ENCODE results near the gene FAM174C. TPM values are rescaled to one million over a fixed set of nuclear protein-coding genes. Genes with fewer than 3 reads are reported as not detected.

The FAM174C gene
- polyA plus RNA-seq, 1 donor: 13.7 TPM

DNA sequence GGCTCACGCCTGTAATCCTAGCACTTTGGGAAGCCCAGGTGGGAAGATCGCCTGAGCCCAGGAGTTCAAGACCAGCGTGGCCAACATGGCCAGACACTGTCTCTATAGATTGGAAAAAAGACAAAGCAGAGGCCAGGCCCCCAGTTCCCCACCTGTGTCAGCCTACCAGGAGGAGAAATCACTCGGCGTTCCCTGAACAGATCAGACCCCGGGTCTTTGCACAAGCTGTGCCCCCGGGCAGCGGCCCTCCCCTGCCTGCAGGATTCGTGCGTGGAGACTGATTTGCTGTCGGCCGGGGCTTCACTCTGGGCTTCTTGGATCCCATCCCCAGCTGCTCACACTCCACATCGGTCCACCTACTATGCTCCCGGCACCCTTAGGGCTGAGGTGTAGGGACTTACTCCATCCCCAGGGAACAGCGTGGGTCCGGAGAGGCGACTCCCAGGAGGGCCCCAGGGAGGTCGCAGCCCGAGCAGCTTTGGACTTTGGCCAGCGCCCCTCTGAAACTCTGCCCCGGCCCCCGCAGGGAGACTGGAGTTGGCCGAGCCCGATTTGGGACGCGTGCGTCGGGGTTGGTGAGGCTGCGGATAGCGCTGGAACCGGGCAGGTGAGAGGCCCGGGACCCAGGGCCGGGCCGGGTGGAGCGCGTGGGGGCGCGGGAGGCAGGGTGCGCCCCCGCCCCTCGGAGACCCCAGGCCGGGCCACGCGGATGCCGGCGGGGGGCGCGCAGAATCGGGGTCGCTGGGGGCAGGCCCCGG lies 9.8 kb downstream of the FAM174C start:
- no peak for DNase-seq (ENCODE audit: low read depth)

DNA sequence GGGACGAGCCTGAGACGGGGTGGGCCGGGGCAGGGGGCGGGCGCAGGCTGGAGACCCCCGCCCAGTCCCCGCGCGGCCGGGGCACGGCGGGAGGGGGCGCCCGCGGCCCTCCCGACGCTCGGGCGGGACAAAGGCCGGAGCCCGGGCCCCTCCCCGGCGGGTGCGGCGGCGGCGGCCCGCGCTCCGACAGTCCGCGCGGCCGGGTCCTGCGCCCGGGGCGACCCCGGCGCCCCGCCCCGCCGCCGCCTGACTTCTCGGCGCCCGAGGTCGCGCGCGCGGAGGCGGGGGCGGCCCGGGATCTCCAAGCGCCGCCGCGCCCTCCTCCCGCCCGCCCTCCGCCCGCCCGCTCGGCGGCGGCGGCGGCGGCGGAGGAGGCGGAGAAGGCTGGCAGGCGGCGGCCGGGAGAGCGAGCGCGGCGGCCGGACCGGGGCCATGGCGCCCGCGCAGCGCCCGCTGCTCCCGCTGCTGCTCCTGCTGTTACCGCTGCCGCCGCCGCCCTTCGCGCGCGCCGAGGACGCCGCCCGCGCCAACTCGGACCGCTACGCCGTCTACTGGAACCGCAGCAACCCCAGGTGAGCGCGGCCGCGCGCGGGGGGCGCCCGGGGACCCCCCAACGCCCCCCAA lies 10.5 kb downstream of the FAM174C start, which contains the start of gene EFNA2:
EFNA2 (plus strand) TSS at position 137 of the 624 bp plus-strand sequence; CDS start at position 433, 296 bp downstream.
- DNase-seq (ENCODE audit: low read depth): no peak

DNA sequence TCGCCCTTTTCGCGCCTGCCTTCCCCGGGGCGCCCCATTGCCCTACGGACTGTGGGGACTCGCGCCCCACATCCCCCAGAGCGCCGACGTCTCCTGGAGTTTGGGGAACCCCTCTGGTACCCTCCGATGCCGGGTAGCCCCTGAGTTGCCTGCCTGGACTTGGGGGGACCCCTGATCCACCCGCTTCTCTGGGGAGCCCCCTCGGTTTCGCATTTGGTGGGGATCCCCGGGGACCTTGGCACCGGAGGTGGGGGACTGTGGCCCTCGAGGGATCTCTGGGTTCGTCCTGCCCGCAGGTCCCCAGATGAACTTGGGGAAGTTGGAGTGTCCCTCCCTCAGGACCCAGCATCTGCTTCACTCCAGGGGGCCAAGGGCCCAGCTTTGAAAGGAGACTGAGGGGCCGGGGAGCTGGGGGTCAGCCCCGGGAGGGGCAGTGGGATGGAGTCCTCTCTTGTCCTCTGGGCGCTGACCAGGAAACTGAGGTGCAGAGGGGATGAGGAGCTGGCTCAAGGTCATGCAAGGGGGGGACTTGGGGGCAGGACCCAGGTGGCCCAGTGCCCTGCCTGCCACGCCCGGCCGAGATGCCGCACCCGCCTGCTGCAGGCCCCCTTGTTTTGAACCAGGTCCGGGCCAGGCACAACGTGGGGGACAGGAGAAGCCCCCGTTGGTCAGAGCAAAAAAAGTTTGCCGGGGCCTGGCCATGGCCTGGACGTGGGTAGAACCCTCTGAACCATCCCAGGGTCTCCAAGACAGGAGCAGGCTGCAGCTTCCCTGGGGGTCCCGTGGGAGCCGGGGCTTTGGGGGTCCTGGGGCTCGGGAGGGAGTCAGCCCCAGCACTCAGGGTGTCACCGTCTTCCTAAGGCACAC lies 11.4 kb downstream of the FAM174C start:
- DNase-seq (ENCODE audit: low read depth): no peak

DNA sequence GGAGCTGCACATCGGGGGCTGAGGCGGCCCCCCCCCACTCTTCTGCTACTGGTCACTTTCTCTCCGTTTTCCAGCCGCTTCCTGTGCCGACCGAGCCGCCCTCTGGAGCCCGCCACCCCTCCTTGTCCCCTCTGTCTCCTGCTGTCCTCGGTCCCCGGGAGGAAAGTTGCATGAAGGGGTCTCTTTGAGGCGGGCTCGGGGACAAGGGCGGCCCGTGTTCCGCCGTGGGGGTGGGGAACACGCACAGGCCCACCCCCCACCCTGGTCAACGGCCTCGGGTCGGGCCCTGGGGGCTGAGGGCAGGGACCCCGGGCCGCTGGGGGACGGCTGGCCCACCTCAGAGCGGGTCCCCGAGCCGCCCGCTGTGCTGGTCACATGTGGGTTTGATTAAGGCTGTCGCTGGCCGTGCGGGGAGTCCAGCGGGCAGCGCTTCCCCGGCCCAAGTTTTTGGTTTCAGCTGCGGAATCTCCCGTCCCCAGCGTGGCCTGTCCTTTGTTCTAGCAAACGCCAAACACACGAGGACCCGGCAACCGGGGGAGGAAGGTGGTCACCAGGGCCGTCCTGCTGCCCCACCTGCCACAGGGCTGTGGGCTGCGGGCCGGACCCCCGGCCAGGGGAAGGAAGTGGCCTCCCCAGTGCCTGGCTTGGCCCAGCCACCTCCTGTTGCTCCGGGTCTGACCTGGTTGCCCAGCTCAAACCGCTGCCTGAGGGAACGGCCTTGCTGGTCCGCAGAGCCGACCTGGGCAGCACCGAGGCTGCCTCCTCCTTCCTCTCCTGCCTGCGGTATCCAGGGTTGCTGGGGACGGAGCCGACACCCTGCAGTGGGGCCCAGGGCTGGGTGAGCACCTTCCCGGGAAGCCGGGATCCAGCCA lies 12.3 kb downstream of the FAM174C start:
- no peak for DNase-seq (ENCODE audit: low read depth)

DNA sequence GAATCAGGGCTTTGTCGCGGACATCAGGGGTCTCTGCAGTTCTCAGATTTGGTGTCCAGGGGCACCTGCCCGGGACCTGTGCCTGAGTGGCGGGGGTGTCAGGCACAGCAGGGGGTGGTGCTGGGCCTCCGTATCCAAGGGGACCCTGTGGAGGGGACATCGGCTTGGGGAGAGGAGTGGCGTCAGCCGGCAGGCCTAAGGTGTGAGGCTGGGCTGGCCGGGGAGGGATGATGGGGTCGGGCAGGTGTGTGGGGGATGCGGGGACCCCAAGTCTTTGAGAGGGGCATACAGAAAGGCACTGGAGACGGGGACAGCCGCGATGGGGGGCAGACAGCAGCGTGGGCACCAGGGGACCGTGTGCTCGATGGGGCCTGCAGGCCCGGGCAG lies 12.9 kb downstream of the FAM174C start:
- no peak for DNase-seq (ENCODE audit: low read depth)

DNA sequence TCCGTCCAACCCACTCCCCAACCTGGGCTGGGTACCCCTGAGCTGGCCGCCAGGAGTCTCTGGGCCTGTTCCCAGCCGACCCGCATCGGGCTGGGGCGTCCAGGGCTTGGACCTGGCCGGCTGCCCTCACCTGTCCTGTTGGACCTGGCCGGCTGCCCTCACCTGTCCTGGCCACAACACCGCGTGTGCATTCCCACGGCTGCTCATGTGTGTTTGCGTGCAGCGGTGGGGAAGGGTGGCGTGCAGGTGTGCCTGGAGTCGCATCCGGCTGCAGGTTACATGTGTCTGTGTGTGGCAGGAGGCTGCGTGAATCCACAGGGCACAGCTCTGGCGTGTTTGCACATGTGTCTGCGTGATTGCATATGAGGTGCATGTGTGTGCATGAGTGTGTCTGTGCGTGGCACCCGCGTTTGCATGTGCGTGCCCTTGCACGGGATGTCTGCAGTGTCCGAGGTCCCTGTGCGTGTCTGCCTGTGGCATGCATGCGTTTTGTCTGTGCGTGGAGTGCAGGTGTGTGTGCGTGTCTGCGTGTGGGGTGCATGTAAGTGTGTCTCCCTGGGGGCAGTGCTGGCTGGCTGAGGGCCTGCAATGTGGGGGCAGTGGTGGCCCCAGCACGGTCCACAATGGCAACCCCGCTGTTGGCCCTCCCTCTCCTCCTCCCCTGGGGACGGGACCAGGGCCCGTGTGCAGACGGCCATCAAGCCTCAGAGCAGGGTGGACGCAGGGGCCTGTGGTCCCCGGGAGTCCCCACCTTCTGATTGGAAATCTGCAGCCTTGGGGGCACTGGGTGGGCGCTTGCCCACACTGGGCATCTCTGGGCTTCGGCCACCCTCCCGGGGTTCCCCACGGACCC lies 13.7 kb downstream of the FAM174C start:
- DNase-seq (ENCODE audit: low read depth): no peak

DNA sequence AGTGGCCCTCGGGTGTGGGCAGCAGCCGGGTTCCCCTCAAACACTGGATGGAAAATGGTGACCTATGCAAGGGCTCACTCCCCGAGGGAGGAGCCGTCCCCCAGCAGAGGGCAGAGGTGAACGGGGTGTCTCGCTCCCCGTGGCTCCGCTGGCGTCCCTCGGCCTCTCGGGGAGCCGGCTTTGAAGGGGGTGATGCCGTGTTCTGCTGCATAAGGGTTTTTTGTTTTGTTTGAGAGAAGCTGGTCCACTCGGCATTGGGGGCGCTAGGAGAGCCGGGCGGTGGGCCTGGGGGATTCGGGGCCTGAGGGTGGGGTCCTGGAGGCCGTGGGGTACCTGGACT lies 14.3 kb downstream of the FAM174C start:
- no peak for DNase-seq (ENCODE audit: low read depth)

DNA sequence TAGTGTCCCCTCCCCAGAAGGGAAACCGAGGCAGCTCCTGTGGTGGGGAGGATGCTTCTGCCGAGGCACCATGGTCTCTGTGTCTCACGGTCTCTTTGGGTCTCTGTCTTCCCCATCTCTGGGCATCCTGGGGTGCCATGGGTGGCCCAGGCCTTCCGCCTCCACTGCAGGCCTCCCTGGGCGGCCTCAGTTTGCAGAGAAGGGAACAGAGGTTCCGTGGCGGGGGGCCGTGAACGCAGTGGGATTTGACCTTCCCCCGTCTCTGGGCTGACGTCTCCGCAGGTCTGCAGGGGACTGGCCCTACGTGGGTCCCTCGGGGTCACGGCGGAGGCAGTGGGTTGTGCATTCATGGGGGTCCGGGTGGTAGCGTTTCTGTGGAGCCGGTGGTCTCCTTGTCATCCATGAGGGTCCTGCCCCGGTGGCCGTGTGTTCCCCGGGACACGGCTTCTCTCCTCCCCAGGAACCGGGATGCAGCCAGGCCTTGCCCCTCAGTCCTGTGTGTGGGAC lies 14.9 kb downstream of the FAM174C start:
- no peak for DNase-seq (ENCODE audit: low read depth)

DNA sequence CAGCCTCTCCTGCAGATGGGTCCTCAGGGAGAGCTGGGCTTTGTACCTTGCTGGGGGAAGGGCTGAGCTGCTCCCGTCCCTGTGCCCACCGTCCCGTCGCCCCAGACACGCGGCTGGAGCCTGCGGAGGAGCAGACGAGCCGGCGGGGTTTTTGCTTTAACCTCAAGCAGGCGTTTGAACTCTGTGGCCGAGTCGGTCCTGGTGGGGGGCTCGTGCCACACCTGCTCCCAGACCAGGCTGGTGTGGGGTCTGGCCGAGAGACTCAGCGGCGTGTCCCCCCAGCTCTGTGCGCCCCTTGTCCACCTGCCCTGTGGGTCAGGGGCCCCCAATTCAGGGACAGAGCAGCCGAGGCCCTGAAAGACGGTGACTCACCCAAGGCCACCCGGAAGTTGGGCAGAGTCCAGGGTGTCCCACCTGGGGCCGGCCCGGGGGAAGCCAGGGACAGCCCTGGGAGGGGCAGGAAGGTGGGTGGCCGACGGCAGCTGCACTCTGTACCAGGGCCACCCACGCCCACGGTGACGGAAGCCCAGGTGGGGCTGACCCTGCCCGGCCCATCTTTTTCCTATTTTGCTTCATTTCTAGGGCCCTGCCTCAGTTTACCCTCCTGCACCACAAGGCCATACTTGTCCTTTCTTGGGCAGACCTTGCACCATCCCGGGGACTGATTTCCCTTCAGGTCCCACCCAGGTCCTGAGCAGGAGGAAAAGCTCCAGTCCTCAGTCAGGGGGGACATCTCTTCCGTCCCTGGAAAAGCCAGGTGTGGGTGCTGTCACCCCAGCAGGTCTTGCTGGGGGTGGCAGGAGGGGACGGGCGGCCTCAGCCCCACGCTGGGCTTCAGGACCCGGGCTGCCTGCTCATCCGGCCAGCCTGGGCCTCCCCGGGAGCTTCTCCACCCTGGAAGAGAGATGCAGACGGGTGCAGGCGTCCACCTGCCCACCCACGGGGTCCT lies 15.6 kb downstream of the FAM174C start:
- DNase-seq (ENCODE audit: low read depth): no peak

DNA sequence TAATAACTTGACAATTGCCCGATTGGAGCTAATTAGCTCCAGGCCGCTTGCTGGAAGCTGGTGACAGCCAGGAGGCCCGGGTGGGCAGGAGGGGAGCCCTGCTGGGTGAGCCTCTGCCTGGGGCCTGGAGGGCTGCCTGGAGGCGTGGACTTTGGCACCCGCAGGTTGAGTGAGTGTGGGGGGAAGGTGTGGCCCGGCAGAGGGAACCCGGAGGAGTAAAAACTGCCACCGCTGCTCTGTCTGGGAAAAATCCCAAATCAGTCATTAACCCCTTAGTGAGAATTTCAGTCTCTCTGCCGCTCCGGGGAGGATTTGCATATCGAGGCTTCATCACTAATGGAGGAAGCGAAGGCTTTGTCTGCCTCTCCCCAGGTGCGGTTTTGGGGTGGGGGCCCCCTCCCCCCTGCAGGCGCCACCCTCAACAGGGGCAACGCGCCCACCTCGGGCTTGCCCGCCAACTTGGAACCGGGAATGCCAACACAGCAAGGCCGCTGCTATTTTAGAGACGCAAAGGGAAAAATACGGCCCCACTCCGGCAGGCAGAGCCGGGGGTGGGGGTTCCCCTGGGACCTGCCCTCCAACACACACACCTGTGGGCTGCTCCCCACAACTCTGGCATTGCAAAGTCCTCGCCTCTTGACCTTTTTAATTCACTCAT lies 16.6 kb downstream of the FAM174C start:
- DNase-seq (ENCODE audit: low read depth): no peak

DNA sequence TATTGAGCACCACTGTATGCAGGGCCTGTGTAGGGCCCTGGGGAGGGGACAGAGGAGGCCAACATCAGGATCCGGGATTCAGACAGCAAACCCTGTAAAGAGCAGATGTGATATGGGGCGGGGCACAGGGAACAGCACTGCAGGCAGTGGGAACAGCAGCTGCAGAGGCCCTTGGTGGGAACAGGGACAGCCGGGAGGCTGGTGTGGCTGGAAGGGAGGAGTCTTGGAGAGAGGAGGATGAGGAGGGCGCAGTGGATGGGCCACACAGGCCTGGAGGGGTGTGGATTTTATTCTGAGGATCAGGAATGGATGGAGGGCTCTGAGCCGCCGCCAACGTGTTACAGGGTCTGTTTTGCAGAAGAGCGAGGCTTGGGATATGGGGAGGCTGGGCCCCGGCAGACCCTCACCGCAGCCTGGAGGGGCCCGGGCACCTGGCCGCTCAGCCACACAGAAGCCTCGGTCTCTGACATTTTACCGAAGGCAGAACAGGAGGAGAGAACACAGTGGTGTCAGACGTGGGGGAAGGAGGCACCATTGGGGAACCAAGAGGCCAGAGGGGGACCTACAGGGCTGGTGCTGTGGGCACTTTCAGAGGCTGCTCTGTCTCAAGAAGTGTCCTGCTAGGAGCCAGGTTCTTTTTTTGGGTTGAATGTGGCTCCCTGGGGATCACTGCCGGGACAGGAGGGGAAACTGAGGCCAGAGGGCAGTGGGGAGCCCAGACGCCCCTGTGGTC lies 17.3 kb downstream of the FAM174C start:
- DNase-seq (ENCODE audit: low read depth): no peak

DNA sequence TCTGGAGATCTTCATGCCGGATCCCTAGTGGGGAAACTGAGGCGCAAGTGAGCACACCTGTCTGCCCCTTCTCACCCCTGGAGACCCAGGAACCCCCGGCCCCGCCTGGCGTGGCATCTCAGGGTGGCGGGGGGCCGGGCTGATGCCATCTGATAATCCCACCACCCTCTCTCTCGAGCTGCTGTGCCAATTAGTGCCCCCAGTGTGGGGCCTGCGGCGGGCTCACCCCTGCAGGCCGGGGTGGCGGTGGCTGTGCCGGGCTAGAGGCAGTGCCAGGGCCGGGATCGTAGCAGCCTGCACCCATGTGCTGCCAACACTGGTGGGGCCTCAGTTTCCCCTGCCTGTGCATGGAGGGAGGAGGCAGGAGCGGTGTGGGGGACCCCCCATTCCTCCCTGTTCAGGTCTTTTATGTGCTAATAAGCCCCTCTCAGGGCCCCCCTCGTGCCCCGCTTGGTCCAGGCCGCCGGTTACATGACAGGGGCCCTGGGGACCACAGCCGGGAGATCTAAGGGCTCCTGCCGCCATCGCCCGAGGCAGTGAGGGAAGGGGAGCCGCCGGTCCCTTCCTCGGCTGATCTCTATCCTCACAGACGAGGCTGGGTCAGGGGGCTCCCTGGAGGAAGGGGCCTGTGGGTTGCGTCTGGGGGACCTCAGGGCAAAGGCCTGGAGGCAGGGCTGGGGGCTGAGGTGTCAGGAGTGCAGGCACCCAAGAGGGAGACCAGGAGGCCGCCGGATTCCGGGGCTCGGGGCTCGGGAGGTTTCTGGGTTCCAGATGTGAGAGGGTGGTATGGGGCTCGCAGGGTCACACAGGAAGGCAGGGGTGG lies 18.7 kb downstream of the FAM174C start:
- DNase-seq (ENCODE audit: low read depth): no peak

DNA sequence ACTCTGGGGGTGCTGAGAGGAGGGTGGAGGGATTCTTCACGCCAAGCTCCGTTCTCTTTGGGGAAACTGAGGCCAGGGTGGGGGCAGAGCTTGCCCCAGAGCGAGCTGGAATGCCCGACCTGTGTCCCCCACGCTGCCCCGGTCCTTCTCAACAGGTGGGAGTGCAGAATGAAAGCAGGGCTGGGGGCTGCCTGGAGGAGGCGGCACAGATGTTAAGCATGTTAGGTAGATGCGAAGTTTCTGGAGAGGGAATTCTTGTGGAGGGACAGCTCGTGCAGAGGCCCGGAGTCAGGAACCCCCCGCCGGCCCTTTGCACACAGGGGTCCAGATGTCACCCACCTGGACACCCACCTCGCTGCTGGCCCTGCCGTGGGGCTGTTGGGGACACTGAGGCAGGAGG lies 19.4 kb downstream of the FAM174C start:
- DNase-seq (ENCODE audit: low read depth): no peak

DNA sequence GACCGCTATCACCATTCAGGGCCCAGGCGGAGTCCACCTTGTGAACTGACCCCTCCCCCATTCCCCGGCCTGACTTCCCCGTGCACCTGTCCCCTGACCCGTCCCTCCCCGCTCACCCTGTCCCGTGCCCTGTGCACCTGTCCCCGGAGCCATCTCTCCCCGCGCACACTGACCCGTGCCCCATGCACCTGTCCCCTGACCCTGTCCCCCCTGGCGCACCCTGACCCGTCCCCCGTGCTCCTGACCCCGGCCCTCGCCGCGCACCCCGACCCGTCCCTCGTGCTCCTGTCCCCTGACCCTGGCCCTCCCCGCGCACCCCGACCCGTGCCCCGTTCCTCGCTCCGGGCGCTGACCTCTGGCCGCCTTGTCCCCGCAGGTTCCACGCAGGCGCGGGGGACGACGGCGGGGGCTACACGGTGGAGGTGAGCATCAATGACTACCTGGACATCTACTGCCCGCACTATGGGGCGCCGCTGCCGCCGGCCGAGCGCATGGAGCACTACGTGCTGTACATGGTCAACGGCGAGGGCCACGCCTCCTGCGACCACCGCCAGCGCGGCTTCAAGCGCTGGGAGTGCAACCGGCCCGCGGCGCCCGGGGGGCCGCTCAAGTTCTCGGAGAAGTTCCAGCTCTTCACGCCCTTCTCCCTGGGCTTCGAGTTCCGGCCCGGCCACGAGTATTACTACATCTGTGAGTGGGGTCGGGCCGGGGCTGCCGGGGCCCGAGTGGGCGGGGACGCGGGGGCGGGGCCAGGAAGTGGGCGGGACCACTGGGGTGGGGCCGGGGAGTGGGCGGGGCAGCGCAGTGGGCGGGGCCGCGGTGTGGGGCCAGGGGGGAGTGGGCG lies 20.1 kb downstream of the FAM174C start:
- DNase-seq (ENCODE audit: low read depth): no peak

DNA sequence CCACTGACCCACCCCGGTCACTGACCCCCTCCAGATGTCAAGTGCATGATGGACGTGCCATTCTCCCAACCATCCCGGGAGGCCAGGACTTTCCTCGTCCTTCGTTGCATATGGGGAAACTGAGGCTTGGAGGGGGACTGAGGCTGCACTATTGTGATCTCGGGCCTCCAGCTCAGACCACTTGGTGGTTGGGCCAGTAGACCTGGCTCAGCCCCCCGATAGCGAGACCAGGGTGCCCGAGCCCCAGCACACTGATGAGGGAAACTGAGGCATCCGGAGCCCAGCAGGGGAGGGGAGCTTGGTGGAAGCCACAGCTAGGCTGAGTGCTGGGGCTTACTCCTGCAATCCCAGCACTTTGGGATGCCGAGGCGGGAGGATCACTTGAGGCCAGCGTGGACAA lies 20.7 kb downstream of the FAM174C start:
- no peak for DNase-seq (ENCODE audit: low read depth)

DNA sequence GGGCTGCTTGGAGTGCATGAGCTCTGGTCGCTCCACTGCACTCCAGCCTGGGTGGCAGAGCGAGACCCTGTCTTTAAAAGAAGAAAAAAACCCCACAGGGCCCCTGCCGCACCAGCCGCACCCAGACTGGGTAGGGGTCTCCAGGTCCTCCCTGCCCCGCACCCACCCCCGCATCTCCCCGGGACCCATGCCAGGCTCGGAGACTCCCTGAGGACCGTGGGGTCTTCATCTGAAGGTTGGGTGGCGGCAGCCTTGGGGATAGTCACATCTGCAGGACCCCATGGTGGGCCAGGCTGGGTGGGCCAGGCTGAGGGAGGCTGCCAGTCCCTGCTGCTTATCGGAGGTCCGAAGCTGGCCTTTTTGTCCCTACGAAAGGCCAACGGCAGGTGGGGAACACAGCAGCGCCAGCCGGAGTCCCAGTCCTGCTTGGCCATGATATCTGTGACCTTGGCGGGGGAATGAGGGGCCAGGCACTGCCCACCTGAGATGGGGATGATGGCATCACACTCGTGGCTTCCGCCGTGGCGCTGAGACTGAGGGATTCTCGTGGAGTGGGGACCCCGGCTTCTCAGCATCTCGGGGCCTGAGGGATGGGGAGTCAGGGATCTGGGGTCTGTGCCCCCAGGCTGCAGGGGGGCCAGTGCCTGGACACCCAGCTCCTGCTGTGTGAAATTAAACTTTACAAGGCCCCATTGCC lies 21.4 kb downstream of the FAM174C start:
- DNase-seq (ENCODE audit: low read depth): no peak
